GM12892 (cell line): ENCODE data around the gene RNASE11.

Experiments
- POLR2A ChIP-seq: IDR thresholded peaks from 2 replicates; pipeline ENCODE4 v1.6.1; 2011; ENCODE audit warnings: low read depth, low read length, control low read depth
- POLR2AphosphoS5 ChIP-seq: IDR thresholded peaks from 2 replicates; pipeline ENCODE4 v1.6.1; 2011; ENCODE audit warnings: low read depth, low read length, control low read depth
- TAF1 ChIP-seq: IDR thresholded peaks from 2 replicates; pipeline ENCODE4 v1.6.1; 2011; ENCODE audit warnings: low read depth, mild to moderate bottlenecking, control low read depth, low read length, borderline replicate concordance

DNA sequence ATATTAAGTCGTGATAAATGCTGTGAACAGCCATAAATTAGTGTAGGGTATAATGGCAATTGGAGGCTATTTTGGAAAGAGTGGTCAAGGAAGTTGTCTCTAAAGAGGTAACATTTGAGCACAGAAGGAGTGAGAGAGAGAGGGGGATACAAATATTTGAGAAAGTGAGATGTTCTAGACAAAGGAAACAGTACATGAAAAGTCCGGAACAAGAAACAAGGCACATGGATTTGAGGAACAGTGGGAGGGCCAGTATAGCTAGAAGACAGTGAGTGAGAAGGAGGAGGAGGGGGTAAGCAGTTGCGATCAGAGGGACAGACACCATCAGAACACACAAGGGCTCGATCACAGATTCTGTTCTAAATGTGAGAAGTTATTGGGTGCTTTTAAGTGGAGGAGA lies 23.5 kb upstream of the RNASE11 start:
- no peak for TF ChIP-seq TAF1
- no peak for TF ChIP-seq POLR2A
- TF ChIP-seq POLR2AphosphoS5 = no peak
